T1000 (cell line): ENCODE data around the gene TRIM69.
A peak's percentile ranks its signal among the peaks of the same experiment; 100 is the strongest.
"Not testable (repeated sequence)": the region's sequence is repeated elsewhere in the genome, so short reads cannot be mapped to it uniquely, and the experiment has no call there.

Experiments
- DNase-seq: peaks from one replicate; lab custom pipeline; 2025; ENCODE audit warnings: mixed read lengths; lab: John Stamatoyannopoulos, UW

TRIM69 gene

GRCh38 chr15:44736181-44736765, at the start of gene TRIM69:
Gene TRIM69 (plus strand): TSS chr15:44736528. CDS start chr15:44736705, 177 bp downstream.
- no peak for DNase-seq

GRCh38 chr15:44689318-44689717, 47.0 kb upstream of the TRIM69 start:
- DNase-seq: not testable (repeated sequence)

- DNase-seq: not testable (repeated sequence)
These were observed 46.1 kb upstream of the TRIM69 start for GRCh38 chr15:44690245-44690644.

GRCh38 chr15:44692659-44693058, 43.7 kb upstream of the TRIM69 start:
- no peak for DNase-seq

GRCh38 chr15:44694416-44694815, 41.9 kb upstream of the TRIM69 start:
- no peak for DNase-seq

- DNase-seq: no peak
These were observed 41.0 kb upstream of the TRIM69 start for GRCh38 chr15:44695294-44695693.

GRCh38 chr15:44697014-44697413, 39.3 kb upstream of the TRIM69 start:
- DNase-seq: no peak

GRCh38 chr15:44698641-44699040, 37.7 kb upstream of the TRIM69 start:
- no peak for DNase-seq

GRCh38 chr15:44700676-44701075, 35.7 kb upstream of the TRIM69 start:
- not testable (repeated sequence) for DNase-seq

- DNase-seq: no peak
These were observed 30.3 kb upstream of the TRIM69 start for GRCh38 chr15:44705986-44706385.

GRCh38 chr15:44706401-44706800, 29.9 kb upstream of the TRIM69 start:
- DNase-seq: no peak

- no peak for DNase-seq
These were observed 29.2 kb upstream of the TRIM69 start for GRCh38 chr15:44706946-44707636.

- no peak for DNase-seq
These were observed 25.9 kb upstream of the TRIM69 start for GRCh38 chr15:44710236-44711095.

GRCh38 chr15:44711096-44711742, 25.1 kb upstream of the TRIM69 start, which contains the start of the genes B2M and PATL2:
Gene B2M (plus strand): TSS chr15:44711517. CDS start chr15:44711547, 30 bp downstream.
Gene PATL2 (minus strand): TSS chr15:44711323. CDS start chr15:44676490, 34,833 bp downstream.
- DNase-seq: peak; percentile 94

- DNase-seq: no peak
These were observed 24.5 kb upstream of the TRIM69 start for GRCh38 chr15:44711743-44712345.

- peak; percentile 42 for DNase-seq
These were observed 23.9 kb upstream of the TRIM69 start for GRCh38 chr15:44712346-44713005.

- no peak for DNase-seq
These were observed 23.0 kb upstream of the TRIM69 start for GRCh38 chr15:44713006-44713966.

- DNase-seq: no peak
These were observed 21.1 kb upstream of the TRIM69 start for GRCh38 chr15:44715142-44715796.

GRCh38 chr15:44715797-44716334, 20.5 kb upstream of the TRIM69 start:
- no peak for DNase-seq
